ENCODE data around the gene ITIH3. TPM values are rescaled to one million over a fixed set of nuclear protein-coding genes. Genes with fewer than 3 reads are reported as not detected.

ITIH3 gene
- total and polyA plus RNA-seq, 2 experiments from 2014 or later = 63.3 to 66.9 TPM

GRCh38 chr3:52836471-52836845 lies 41.9 kb downstream of the ITIH3 start:
- H3K9me2 ChIP-seq (replicated peaks; ENCODE audit: insufficient read depth) = no peaks in the 10 kb centered on the region
- no peak overlapping the region for H2AFZ ChIP-seq
- H4K20me1 ChIP-seq (ENCODE audit: insufficient read depth, poor library complexity, severe bottlenecking) = no peaks in the 10 kb centered on the region
- H3K4me1 ChIP-seq (ENCODE audit: insufficient read depth) = peaks cover 7% of the 10 kb centered on the region
- no peaks in the 10 kb centered on the region for H3K27me3 ChIP-seq
- no peak overlapping the region for H3K4me3 ChIP-seq
- H3K36me3 ChIP-seq (replicated peaks; ENCODE audit: insufficient read depth, low read depth) = no peaks in the 10 kb centered on the region
- 98% methylated on average over 5 of the region's 5 CpGs for whole genome bisulfite sequencing (ENCODE audit: low lambda C conversion rate, missing lambda C conversion rate)
- H3K4me2 ChIP-seq = no peak overlapping the region
- no peak for TF ChIP-seq EZH2phosphoT487 (IDR thresholded peaks at IDR 0.05; ENCODE audit: low read depth, severe bottlenecking, unreplicated experiment)
- TF ChIP-seq CTCF (IDR thresholded peaks at IDR 0.05; ENCODE audit: poor library complexity) = no peak
- no peak for TF ChIP-seq EZH2 (IDR thresholded peaks at IDR 0.05; ENCODE audit: borderline replicate concordance)
- H3K79me2 ChIP-seq = no peaks in the 10 kb centered on the region
- DNase-seq (ENCODE audit: low spot score) = no peak
- H3K9me3 ChIP-seq (ENCODE audit: low read depth) = no peaks in the 10 kb centered on the region
- H3K27ac ChIP-seq = no peak overlapping the region

GRCh38 chr3:52836986-52837385 lies 42.4 kb downstream of the ITIH3 start:
- H3K9me3 ChIP-seq (ENCODE audit: low read depth) = no peaks in the 10 kb centered on the region
- H3K4me1 ChIP-seq (ENCODE audit: insufficient read depth) = peaks cover 7% of the 10 kb centered on the region
- no peak overlapping the region for H3K4me2 ChIP-seq
- DNase-seq (ENCODE audit: low spot score) = no peak
- no peaks in the 10 kb centered on the region for H4K20me1 ChIP-seq (ENCODE audit: insufficient read depth, poor library complexity, severe bottlenecking)
- no peak overlapping the region for H3K27ac ChIP-seq
- WGBS (ENCODE audit: low lambda C conversion rate, missing lambda C conversion rate) = 93% methylated on average over 4 of the region's 4 CpGs
- TF ChIP-seq CTCF (IDR thresholded peaks at IDR 0.05; ENCODE audit: poor library complexity) = no peak
- TF ChIP-seq EZH2phosphoT487 (IDR thresholded peaks at IDR 0.05; ENCODE audit: low read depth, severe bottlenecking, unreplicated experiment) = no peak
- no peak for TF ChIP-seq EZH2 (IDR thresholded peaks at IDR 0.05; ENCODE audit: borderline replicate concordance)
- H3K9me2 ChIP-seq (replicated peaks; ENCODE audit: insufficient read depth) = no peaks in the 10 kb centered on the region
- no peaks in the 10 kb centered on the region for H3K27me3 ChIP-seq
- no peak overlapping the region for H2AFZ ChIP-seq
- no peaks in the 10 kb centered on the region for H3K36me3 ChIP-seq (replicated peaks; ENCODE audit: insufficient read depth, low read depth)
- no peaks in the 10 kb centered on the region for H3K79me2 ChIP-seq
- no peak overlapping the region for H3K4me3 ChIP-seq

GRCh38 chr3:52838561-52839267 lies 44.1 kb downstream of the ITIH3 start:
- 91% methylated on average over 8 of the region's 8 CpGs for WGBS (ENCODE audit: low lambda C conversion rate, missing lambda C conversion rate)
- DNase-seq (ENCODE audit: low spot score) = no peak
- Histone ChIP-seq H3K79me2 (no peaks in the 10 kb centered on the region), H3K27ac (no peak overlapping the region), H4K20me1 (ENCODE audit: insufficient read depth, poor library complexity, severe bottlenecking) (no peaks in the 10 kb centered on the region), H3K4me1 (ENCODE audit: insufficient read depth) (peaks cover 7% of the 10 kb centered on the region), H3K4me3 (no peak overlapping the region), H2AFZ (no peak overlapping the region), H3K9me3 (ENCODE audit: low read depth) (no peaks in the 10 kb centered on the region), H3K27me3 (no peaks in the 10 kb centered on the region), H3K4me2 (no peak overlapping the region), H3K36me3 (replicated peaks; ENCODE audit: insufficient read depth, low read depth) (no peaks in the 10 kb centered on the region), H3K9me2 (replicated peaks; ENCODE audit: insufficient read depth) (no peaks in the 10 kb centered on the region)
- no peak for TF ChIP-seq CTCF (IDR thresholded peaks at IDR 0.05; ENCODE audit: poor library complexity)
- no peak for TF ChIP-seq EZH2phosphoT487 (IDR thresholded peaks at IDR 0.05; ENCODE audit: low read depth, severe bottlenecking, unreplicated experiment)
- no peak for TF ChIP-seq EZH2 (IDR thresholded peaks at IDR 0.05; ENCODE audit: borderline replicate concordance)
